Measurements from ENCODE around the gene ODAPH. TPM values are rescaled to one million over a fixed set of nuclear protein-coding genes. Genes with fewer than 3 reads are reported as not detected.

The ODAPH gene
- total RNA-seq, result 0.96 TPM in 1 of 2 replicates, not detected in the other

GRCh38 chr4:75555294-75556164 lies at the start of gene ODAPH:
Gene ODAPH (plus strand): TSS chr4:75556066. CDS start chr4:75556083, 17 bp downstream.

GRCh38 chr4:75514131-75514948 lies 41.5 kb upstream of the ODAPH start, which contains the start of the genes RCHY1 and THAP6:
Gene RCHY1 (minus strand): TSS chr4:75514403. CDS start chr4:75514286, 117 bp downstream.
Gene THAP6 (plus strand): TSS chr4:75514473. CDS start chr4:75515453, 980 bp downstream.

Other genes with a start within 250 kb of the ODAPH start
- 14.5 and 25.3 TPM in 2 replicates for gene RCHY1, start 41.7 kb upstream of the ODAPH start, total RNA-seq
- 8.2 and 12.6 TPM in 2 replicates for gene THAP6, start 41.6 kb upstream of the ODAPH start, total RNA-seq
- 1.1 and 3.6 TPM in 2 replicates for gene CDKL2, start 74.5 kb downstream of the ODAPH start, total RNA-seq
- gene G3BP2, start 117.3 kb downstream of the ODAPH start, total RNA-seq, result 175 and 190 TPM in 2 replicates
- gene USO1, start 168.5 kb downstream of the ODAPH start, total RNA-seq, result 80.0 and 117 TPM in 2 replicates